ENCODE data around the gene RNASE8. TPM values are rescaled to one million over a fixed set of nuclear protein-coding genes. Genes with fewer than 3 reads are reported as not detected.

The RNASE8 gene
- total and polyA plus RNA-seq, 2 of the 8 experiments (the other 6 are each of a cell fraction or from before 2014, with no cell fraction given) = not detected

- TF ChIP-seq, protein P1, sequence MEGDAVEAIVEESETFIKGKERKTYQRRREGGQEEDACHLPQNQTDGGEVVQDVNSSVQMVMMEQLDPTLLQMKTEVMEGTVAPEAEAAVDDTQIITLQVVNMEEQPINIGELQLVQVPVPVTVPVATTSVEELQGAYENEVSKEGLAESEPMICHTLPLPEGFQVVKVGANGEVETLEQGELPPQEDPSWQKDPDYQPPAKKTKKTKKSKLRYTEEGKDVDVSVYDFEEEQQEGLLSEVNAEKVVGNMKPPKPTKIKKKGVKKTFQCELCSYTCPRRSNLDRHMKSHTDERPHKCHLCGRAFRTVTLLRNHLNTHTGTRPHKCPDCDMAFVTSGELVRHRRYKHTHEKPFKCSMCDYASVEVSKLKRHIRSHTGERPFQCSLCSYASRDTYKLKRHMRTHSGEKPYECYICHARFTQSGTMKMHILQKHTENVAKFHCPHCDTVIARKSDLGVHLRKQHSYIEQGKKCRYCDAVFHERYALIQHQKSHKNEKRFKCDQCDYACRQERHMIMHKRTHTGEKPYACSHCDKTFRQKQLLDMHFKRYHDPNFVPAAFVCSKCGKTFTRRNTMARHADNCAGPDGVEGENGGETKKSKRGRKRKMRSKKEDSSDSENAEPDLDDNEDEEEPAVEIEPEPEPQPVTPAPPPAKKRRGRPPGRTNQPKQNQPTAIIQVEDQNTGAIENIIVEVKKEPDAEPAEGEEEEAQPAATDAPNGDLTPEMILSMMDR (IDR thresholded peaks at IDR 0.05; ENCODE audit: control extremely low read depth in 1 of 3, insufficient read depth in 1 of 3, low read depth in 1 of 3, low read length in 3 of 3) = no peak
- TF ChIP-seq GTF2F1 (IDR thresholded peaks at IDR 0.05; ENCODE audit: borderline replicate concordance, low read depth, low read length) (no peak), TCF12 (IDR thresholded peaks at IDR 0.05; ENCODE audit: low read depth, low read length) (no peak), ASH2L (IDR thresholded peaks at IDR 0.05; ENCODE audit: low read length) (no peak), EP300 (IDR thresholded peaks at IDR 0.05; ENCODE audit: borderline replicate concordance in 1 of 2, low read depth in 2 of 2, low read length in 2 of 2) (no peak)
- TF ChIP-seq, protein P2, sequence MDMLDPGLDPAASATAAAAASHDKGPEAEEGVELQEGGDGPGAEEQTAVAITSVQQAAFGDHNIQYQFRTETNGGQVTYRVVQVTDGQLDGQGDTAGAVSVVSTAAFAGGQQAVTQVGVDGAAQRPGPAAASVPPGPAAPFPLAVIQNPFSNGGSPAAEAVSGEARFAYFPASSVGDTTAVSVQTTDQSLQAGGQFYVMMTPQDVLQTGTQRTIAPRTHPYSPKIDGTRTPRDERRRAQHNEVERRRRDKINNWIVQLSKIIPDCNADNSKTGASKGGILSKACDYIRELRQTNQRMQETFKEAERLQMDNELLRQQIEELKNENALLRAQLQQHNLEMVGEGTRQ (IDR thresholded peaks at IDR 0.05; ENCODE audit: low read length) = no peak
Measured at GRCh38 chr14:21074398-21075272, 17.0 kb downstream of the RNASE8 start (continued).
